PC-3 (cell line): ENCODE data around the gene UBAP1L. TPM values are rescaled to one million over a fixed set of nuclear protein-coding genes. Genes with fewer than 3 reads are reported as not detected.

Source experiments
- ATAC-seq: fragments of 200-7000 bp; cut with Tn5 transposase; 2 replicates; pipeline ENCODE4 v1.9.1; 2020; ENCODE audit warnings: mild to moderate bottlenecking, moderate library complexity
- BruUV-seq: library from RNA; stranded (reverse); fragments of 400-500 nt; replicated peaks from 2 replicates; lab custom pipeline; 2021; lab: Mats Ljungman, UMichigan
- CTCF ChIA-PET: fragments of 300-600 bp; sonication (Branson Sonifier 250); formaldehyde crosslinking; loops from one replicate; lab custom pipeline; 2022; ENCODE audit warnings: antibody characterized with exemption; lab: Charles Lee
- POLR2A ChIA-PET: fragments of 300-600 bp; sonication (Branson Sonifier 250); formaldehyde crosslinking; loops from one replicate; lab custom pipeline; 2022; ENCODE audit warnings: antibody characterized with exemption; ENCODE audit not compliant: unreplicated experiment; lab: Charles Lee
- DNase-seq: peaks from one replicate; pipeline ENCODE4 v3.0.0-alpha.2; 2015
- H2AFZ ChIP-seq: fragments of 300-600 bp; sonication (generic); 2 replicates; pipeline ENCODE4 v1.6.0; 2016; ENCODE audit warnings: antibody characterized with exemption, low read length
- H3F3A ChIP-seq: fragments of 300-600 bp; sonication (generic); one replicate; pipeline ENCODE4 v1.6.0; 2017; ENCODE audit warnings: antibody characterized with exemption, low read length, control low read depth, mild to moderate bottlenecking; ENCODE audit not compliant: unreplicated experiment
- H3K27ac ChIP-seq: fragments of 300-600 bp; sonication (generic); 2 replicates; pipeline ENCODE4 v1.5.1; 2016; ENCODE audit warnings: mild to moderate bottlenecking, low read length
- H3K27me3 ChIP-seq: fragments of 300-600 bp; sonication (generic); 2 replicates; pipeline ENCODE4 v1.6.1; 2016; ENCODE audit warnings: low read length, mixed read lengths
- H3K36me3 ChIP-seq: fragments of 300-600 bp; sonication (generic); 2 replicates; pipeline ENCODE4 v1.6.1; 2016; ENCODE audit warnings: low read depth, mixed run types, low read length, mixed read lengths
- H3K4me1 ChIP-seq: fragments of 300-600 bp; sonication (generic); 2 replicates; pipeline ENCODE4 v1.5.1; 2016; ENCODE audit warnings: low read length; ENCODE audit not compliant: insufficient read depth
- H3K4me2 ChIP-seq: fragments of 300-600 bp; sonication (generic); 2 replicates; pipeline ENCODE4 v1.6.0; 2016; ENCODE audit warnings: low read length
- H3K4me3 ChIP-seq: fragments of 300-600 bp; sonication (generic); 2 replicates; pipeline ENCODE4 v1.5.1; 2016; ENCODE audit warnings: mild to moderate bottlenecking, low read length, mixed read lengths
- H3K79me2 ChIP-seq: fragments of 300-600 bp; sonication (generic); 2 replicates; pipeline ENCODE4 v1.6.1; 2017; ENCODE audit warnings: low read length, mixed read lengths
- H3K9ac ChIP-seq: fragments of 300-600 bp; sonication (generic); 2 replicates; pipeline ENCODE4 v1.6.0; 2016; ENCODE audit warnings: mild to moderate bottlenecking, low read length
- H3K9me2 ChIP-seq: fragments of 300-600 bp; sonication (generic); replicated peaks from 2 replicates; pipeline ENCODE4 v1.6.1; 2016; ENCODE audit warnings: mixed run types, low read length, mixed read lengths
- H3K9me3 ChIP-seq: fragments of 300-600 bp; sonication (generic); 2 replicates; pipeline ENCODE4 v1.6.1; 2016; ENCODE audit warnings: low read length, mixed read lengths
- H4K20me1 ChIP-seq: fragments of 300-600 bp; sonication (generic); 2 replicates; pipeline ENCODE4 v1.6.1; 2016; ENCODE audit warnings: low read length, mixed read lengths
- EZH2 ChIP-seq: fragments of 300-600 bp; sonication (generic); IDR thresholded peaks from one replicate; pipeline ENCODE4 v1.6.1; 2017; ENCODE audit warnings: antibody characterized with exemption, mild to moderate bottlenecking, low read length; ENCODE audit not compliant: unreplicated experiment
- EZH2phosphoT487 ChIP-seq: fragments of 300-600 bp; sonication (generic); IDR thresholded peaks from 2 replicates; pipeline ENCODE4 v1.6.1; 2018; ENCODE audit warnings: mild to moderate bottlenecking, antibody characterized with exemption, low read length, borderline replicate concordance
- intact Hi-C: fragments of 100-400 bp; cut with micrococcal nuclease; formaldehyde crosslinking; loops from 2 replicates; pipeline ENCODE4 v1.9.0; 2023
- total RNA-seq: library from RNA; depleted of rRNA; stranded (reverse); fragments of >200 nt; gene quantifications from 2 replicates; pipeline ENCODE4 v1.2.3, GENCODE V29; 2014
- TF ChIP-seq, protein P1 (sequence below): fragments of 300-600 bp; sonication (generic); conservative IDR thresholded peaks from 2 replicates; pipeline ENCODE4 v1.5.1; 2017; ENCODE audit warnings: antibody characterized with exemption, low read depth, mild to moderate bottlenecking, low read length

UBAP1L gene
- total RNA-seq, 1 experiment from 2014 or later: 3.4 TPM

DNA sequence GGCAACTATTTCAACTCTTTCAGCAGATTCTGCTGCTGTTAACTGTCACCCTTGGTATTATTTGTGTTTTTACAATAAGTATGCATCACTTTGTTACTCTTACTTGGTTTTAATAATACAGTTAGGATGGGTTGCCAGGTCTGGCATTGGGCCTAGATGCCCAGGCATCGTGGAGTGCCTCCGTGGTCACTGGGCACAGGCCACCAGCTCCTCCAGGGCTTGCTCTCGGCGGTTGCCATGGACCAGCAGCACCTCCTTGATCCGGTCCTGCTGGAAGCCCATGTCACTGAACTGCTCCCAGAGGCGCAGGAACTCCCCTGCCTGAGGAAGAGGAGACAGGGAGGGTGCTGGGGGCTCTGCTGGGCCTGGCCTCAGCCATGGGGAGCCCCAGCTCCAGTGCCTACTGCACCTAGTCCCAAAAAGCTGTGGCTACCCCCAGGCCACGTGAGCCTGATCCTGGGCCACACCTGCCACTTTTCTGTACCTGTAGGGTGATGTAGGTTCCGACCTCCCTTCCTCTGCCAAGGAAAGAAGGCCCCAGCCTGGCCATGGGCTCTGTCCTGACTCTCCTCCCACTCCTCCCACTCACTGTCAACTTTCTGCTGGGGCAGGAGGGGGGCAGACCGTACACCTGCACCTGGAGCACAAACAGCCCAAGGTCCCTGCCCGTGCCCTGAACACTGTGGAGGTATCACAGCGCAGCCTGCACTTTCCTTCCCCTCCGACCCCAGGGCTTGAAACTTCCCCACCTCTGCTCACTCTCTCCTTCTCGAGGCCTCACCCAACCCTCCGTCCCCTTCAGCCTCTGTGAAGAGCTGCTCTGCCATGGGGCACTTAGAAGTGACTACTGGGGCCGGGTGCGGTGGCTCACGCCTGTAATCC, 21.8 kb downstream of the UBAP1L start:
- Histone ChIP-seq H3K9me2 (no peaks in the 10 kb centered on the region), H3K27ac (no peak overlapping the region), H3K4me3 (no peak overlapping the region), H3K9me3 (no peaks in the 10 kb centered on the region), H3K4me1 (no peaks in the 10 kb centered on the region), H3K9ac (no peak overlapping the region), H3K36me3 (no peaks in the 10 kb centered on the region), H3K79me2 (no peaks in the 10 kb centered on the region), H2AFZ (no peak overlapping the region), H4K20me1 (no peaks in the 10 kb centered on the region), H3K27me3 (no peaks in the 10 kb centered on the region), H3F3A (no peaks in the 10 kb centered on the region), H3K4me2 (no peak overlapping the region)
- POLR2A ChIA-PET: no interaction called here
- ATAC-seq (no peak), DNase-seq (no peak)
- CTCF ChIA-PET: no interaction called here
- TF ChIP-seq, protein P1, sequence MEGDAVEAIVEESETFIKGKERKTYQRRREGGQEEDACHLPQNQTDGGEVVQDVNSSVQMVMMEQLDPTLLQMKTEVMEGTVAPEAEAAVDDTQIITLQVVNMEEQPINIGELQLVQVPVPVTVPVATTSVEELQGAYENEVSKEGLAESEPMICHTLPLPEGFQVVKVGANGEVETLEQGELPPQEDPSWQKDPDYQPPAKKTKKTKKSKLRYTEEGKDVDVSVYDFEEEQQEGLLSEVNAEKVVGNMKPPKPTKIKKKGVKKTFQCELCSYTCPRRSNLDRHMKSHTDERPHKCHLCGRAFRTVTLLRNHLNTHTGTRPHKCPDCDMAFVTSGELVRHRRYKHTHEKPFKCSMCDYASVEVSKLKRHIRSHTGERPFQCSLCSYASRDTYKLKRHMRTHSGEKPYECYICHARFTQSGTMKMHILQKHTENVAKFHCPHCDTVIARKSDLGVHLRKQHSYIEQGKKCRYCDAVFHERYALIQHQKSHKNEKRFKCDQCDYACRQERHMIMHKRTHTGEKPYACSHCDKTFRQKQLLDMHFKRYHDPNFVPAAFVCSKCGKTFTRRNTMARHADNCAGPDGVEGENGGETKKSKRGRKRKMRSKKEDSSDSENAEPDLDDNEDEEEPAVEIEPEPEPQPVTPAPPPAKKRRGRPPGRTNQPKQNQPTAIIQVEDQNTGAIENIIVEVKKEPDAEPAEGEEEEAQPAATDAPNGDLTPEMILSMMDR: no peak
- TF ChIP-seq EZH2phosphoT487: no peak
- no peak for TF ChIP-seq EZH2
- intact Hi-C loops: no loop called here
- BruUV-seq: no TSS peak

DNA sequence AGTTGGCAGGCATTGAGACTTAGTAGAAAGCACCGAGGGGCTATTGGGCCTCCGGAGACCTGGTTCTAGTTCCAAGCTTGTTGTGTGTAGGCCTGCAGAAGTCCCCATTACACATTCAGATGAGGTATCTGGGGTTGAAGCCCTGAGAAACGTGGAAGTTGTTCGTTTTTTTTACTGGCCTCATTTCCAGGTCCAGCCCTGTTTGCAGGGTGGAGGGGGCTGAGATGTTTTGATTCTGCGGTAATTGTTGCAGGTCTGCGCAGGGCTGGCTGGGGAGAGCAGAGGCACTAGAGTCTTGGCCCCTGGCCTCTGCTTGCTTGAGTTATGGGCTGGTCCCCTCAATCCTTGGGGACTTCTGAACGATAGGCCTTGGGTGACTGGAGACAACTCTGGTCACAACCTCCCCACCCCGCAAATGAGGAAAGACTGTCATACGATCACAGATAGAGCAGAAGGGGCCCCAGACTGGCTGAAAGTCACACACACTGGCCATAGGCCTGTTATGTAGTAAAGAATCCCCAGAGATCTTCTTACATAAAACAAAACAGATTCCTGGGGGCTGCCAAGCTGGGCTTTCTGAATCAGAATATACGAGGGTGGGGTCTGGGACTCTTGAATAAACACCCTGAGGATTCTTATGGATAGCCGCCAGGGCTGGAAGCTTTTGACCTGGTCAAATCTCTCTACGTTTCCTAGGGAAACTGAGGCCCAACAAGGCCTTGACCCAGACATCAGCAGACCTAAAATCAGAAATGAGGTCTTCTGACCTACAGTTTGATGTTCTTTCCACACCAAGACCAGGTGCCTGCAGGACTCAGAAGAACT, 22.8 kb downstream of the UBAP1L start:
- intact Hi-C loops: no loop called here
- Histone ChIP-seq H3K9me2 (no peaks in the 10 kb centered on the region), H3K36me3 (no peaks in the 10 kb centered on the region), H3K4me1 (no peaks in the 10 kb centered on the region), H3K79me2 (no peaks in the 10 kb centered on the region), H3K9ac (no peak overlapping the region), H3K4me2 (no peak overlapping the region), H3K27me3 (no peaks in the 10 kb centered on the region), H3K27ac (no peak overlapping the region), H2AFZ (no peak overlapping the region), H4K20me1 (no peaks in the 10 kb centered on the region), H3K9me3 (no peaks in the 10 kb centered on the region), H3F3A (no peaks in the 10 kb centered on the region), H3K4me3 (no peak overlapping the region)
- CTCF ChIA-PET: no interaction called here
- TF ChIP-seq, protein P1: no peak
- TF ChIP-seq EZH2 (no peak), EZH2phosphoT487 (no peak)
- POLR2A ChIA-PET: no interaction called here
- ATAC-seq (no peak), DNase-seq (no peak)
- BruUV-seq: no TSS peak
